Heart left ventricle (tissue), 16 donors: ENCODE data around the gene MIS12. TPM values are rescaled to one million over a fixed set of nuclear protein-coding genes. Genes with fewer than 3 reads are reported as not detected.

Source experiments
- ATAC-seq, 4 donors: fragments of 200-7000 bp; cut with Tn5 transposase; one replicate each; pipeline ENCODE4 v1.9.1; 2020 to 2022; ENCODE audit warnings: moderate library complexity in 4 of 4, mild to moderate bottlenecking in 3 of 4, moderate number of reproducible peaks in 1 of 4
- DNase-seq, 5 donors: peaks; one replicate each; pipeline ENCODE4 v3.0.0-alpha.2; 2020
- H3K27ac ChIP-seq, 12 donors: fragments of 200-600 bp; sonication (generic) in 4 of 12; one replicate each; pipeline versions ENCODE4 v1.5.0 to v1.8.0; 2016 to 2022; ENCODE audit warnings: mild to moderate bottlenecking in 2 of 12
- H3K27me3 ChIP-seq, 9 donors: fragments of 200-600 bp; sonication (generic) in 2 of 9; one replicate each; pipeline versions ENCODE4 v1.5.1 to v1.8.0; 2016 to 2022; ENCODE audit warnings: mild to moderate bottlenecking in 3 of 9
- H3K36me3 ChIP-seq, 9 donors: fragments of 200-600 bp; sonication (generic) in 2 of 9; one replicate each; pipeline versions ENCODE4 v1.5.0 to v1.8.0; 2018 to 2022; ENCODE audit warnings: mild to moderate bottlenecking in 2 of 9
- H3K4me1 ChIP-seq, 12 donors: fragments of 200-600 bp; sonication (generic) in 4 of 12; one replicate each; pipeline versions ENCODE4 v1.5.0 to v1.8.0; 2016 to 2022; ENCODE audit warnings: mild to moderate bottlenecking in 3 of 12
- H3K4me3 ChIP-seq, 12 donors: fragments of 200-600 bp; sonication (generic) in 4 of 12; one replicate each; pipeline versions ENCODE4 v1.5.0 to v1.8.0; 2017 to 2022; ENCODE audit warnings: mild to moderate bottlenecking in 9 of 12, moderate library complexity in 4 of 12
- H3K9me3 ChIP-seq, 12 donors: fragments of 200-600 bp; sonication (generic) in 4 of 12; one replicate each; pipeline versions ENCODE4 v1.5.0 to v1.8.0; 2016 to 2022; ENCODE audit warnings: mild to moderate bottlenecking in 1 of 12
- POLR2A ChIP-seq, 2 donors: fragments of 450-650 bp; IDR thresholded peaks; one replicate each; pipeline ENCODE4 v1.6.1; 2017; ENCODE audit warnings: antibody characterized with exemption in 2 of 2, mild to moderate bottlenecking in 2 of 2, moderate library complexity in 2 of 2
- WGBS, 4 donors: extraction: QIAGEN DNeasy Blood & Tissue Kit in 2 of 4; methylation state at CpG; one replicate each; pipeline versions ENCODE4 v1.1.5 to v1.1.7; 2013 to 2018; 5-methylcytosine and 5-hydroxymethylcytosine counted together
- intact Hi-C, 10 donors: fragments of 100-400 bp; cut with DNase I; formaldehyde crosslinking; loops; one replicate each; pipeline versions ENCODE4 v1.11.1 to v1.14.2; 2022
- polyA plus RNA-seq, 2 donors: library from polyadenylated mRNA; stranded (reverse); fragments of 200-250 nt; gene quantifications; one replicate each; pipeline ENCODE4 v1.2.3, GENCODE V29; 2013
- total RNA-seq, 9 donors: library from RNA; depleted of rRNA in 2 of 9; stranded (reverse); fragments of >200 nt in 2 of 9; fragmentation: NEBNext Ultra II Directional in 3 of 9; extraction: Animal tissue kit (Norgen Biotek cat#: 25700) in 3 of 9; gene quantifications; one replicate each; pipeline versions ENCODE4 v1.1.0 to v1.2.4, GENCODE V29; 2016 to 2023
- TF ChIP-seq, protein P1 (sequence below), 12 donors: fragments of 200-600 bp; sonication (generic) in 4 of 12; IDR thresholded peaks; one replicate each; pipeline versions ENCODE4 v1.5.0 to v1.8.0; 2018 to 2022; ENCODE audit warnings: antibody characterized with exemption in 12 of 12, mild to moderate bottlenecking in 5 of 12
- donor health status: ischemic (EF 13 %, LVEDD 7.1; RV severe dilation, severe dysfunction).
- donor health status: healthy with polysubstance abuse.
- donor health status: DM: no; HTN: yes; CAD: no.
- donor health status: DM: no; HTN: no; CAD: no.
- donor health status: ischemic (EF 25% LVEDD 6.9; RV normal size, moderate dysfunction).
- donor health status: ischemic (EF 25% LVEDD 5.7; RV mildly dilated, moderate dysfunction).
- donor health status: healthy.
- donor health status: DM: yes; HTN: yes; CAD: no.
- donor health status: ischemic (EF 35%, LVEDD 5.7; RV mildly dilated, moderate dysfunction).
- donor health status: nonischemic (EF 11% LVEDD 7.7; RV severe dilation, severe dysfunction).
- donor health status: DM: yes; HTN: yes; CAD: no.
- donor health status: PGD.
- donor health status: ischemic (EF 29% LVEDD 5.4; RV normal size, mild dysfunction).
- donor health status: nonischemic (EF 23%, LVEDD 6.1; RV moderate dilation, normal function).

MIS12 gene
- total and polyA plus RNA-seq, 11 donors = 5.2 to 14.2 (median 11.0) TPM

DNA sequence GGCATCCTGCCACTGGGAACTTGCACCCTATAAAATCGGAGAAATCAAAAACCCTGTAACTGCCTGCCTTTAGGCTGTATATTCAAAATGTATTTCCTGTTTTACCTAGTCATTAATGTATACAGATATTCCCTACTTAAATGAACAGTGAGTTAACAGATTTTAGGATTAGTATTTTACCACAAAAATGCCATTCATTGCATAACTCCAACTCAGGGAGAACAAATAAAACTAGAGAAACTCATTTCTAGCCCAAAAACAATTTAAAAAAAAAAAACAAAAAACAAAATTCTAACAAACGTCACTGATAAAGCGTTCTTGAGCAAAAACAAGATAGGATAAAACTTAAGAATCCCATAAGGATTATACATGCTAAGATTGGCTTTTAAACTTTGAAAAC lies 13.9 kb upstream of the MIS12 start:
- peaks cover 0 to under 1% (median 0%) of the 10 kb centered on the region in 12 donors for H3K9me3 ChIP-seq
- no peak overlapping the region for H3K4me3 ChIP-seq
- intact Hi-C loops = no loop called here
- TF ChIP-seq, protein P1, sequence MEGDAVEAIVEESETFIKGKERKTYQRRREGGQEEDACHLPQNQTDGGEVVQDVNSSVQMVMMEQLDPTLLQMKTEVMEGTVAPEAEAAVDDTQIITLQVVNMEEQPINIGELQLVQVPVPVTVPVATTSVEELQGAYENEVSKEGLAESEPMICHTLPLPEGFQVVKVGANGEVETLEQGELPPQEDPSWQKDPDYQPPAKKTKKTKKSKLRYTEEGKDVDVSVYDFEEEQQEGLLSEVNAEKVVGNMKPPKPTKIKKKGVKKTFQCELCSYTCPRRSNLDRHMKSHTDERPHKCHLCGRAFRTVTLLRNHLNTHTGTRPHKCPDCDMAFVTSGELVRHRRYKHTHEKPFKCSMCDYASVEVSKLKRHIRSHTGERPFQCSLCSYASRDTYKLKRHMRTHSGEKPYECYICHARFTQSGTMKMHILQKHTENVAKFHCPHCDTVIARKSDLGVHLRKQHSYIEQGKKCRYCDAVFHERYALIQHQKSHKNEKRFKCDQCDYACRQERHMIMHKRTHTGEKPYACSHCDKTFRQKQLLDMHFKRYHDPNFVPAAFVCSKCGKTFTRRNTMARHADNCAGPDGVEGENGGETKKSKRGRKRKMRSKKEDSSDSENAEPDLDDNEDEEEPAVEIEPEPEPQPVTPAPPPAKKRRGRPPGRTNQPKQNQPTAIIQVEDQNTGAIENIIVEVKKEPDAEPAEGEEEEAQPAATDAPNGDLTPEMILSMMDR (IDR thresholded peaks at IDR 0.05) = no peak
- TF ChIP-seq POLR2A (IDR thresholded peaks at IDR 0.05) = no peak
- H3K4me1 ChIP-seq = peaks cover 0 to 15% (median 5%) of the 10 kb centered on the region in 12 donors
- 82 to 91% (median 87%) methylated on average over 3 of the region's 3 CpGs for WGBS, 4 donors
- ATAC-seq = no peak
- H3K27ac ChIP-seq = no peak overlapping the region
- H3K27me3 ChIP-seq = no peaks in the 10 kb centered on the region
- DNase-seq = no peak
- peaks cover 0 to 70% (median 59%) of the 10 kb centered on the region in 9 donors for H3K36me3 ChIP-seq

DNA sequence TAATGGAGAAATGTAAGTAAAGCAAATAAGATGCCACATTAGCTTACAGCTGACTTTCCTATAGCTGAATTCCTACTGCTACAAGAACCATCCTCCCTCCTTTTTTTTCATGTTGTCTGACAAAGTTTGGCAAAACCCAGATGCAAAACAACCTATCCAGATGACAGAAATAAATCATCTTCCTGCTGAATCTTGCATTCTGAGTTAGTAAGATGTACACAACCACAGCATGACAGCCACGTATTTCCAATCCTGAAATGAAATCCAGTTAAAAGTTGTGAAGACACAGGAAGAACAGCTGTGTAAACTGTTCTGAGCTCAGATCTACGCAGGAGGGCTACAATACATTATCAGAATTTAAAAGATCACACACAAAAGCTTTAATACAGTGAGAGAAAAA lies 12.5 kb upstream of the MIS12 start:
- DNase-seq (no peak), ATAC-seq (no peak)
- peaks cover 0 to 7% (median 0%) of the 10 kb centered on the region in 12 donors for H3K4me1 ChIP-seq
- intact Hi-C loops = no loop called here
- peaks cover 5 to 84% (median 72%) of the 10 kb centered on the region in 9 donors for H3K36me3 ChIP-seq
- TF ChIP-seq, protein P1 (IDR thresholded peaks at IDR 0.05) = no peak
- TF ChIP-seq POLR2A (IDR thresholded peaks at IDR 0.05) = no peak
- peaks cover 0 to 3% (median 0%) of the 10 kb centered on the region in 12 donors for H3K9me3 ChIP-seq
- H3K27me3 ChIP-seq = no peaks in the 10 kb centered on the region
- H3K27ac ChIP-seq = no peak overlapping the region
- no peak overlapping the region for H3K4me3 ChIP-seq
- WGBS, 4 donors = 93 to 98% (median 96%) methylated on average over 2 of the region's 2 CpGs

GRCh38 chr17:5478992-5479391 lies 7.4 kb upstream of the MIS12 start:
- WGBS, 4 donors = 90 to 93% (median 92%) methylated on average over 4 of the region's 4 CpGs
- H3K36me3 ChIP-seq = peaks cover 5 to 100% (median 98%) of the 10 kb centered on the region in 9 donors
- DNase-seq (no peak), ATAC-seq (no peak)
- H3K4me3 ChIP-seq = no peak overlapping the region
- H3K4me1 ChIP-seq = peaks cover 0 to 3% (median 0%) of the 10 kb centered on the region in 12 donors
- no peaks in the 10 kb centered on the region for H3K27me3 ChIP-seq
- TF ChIP-seq POLR2A (IDR thresholded peaks at IDR 0.05) = no peak
- peaks cover 0 to 3% (median 0%) of the 10 kb centered on the region in 12 donors for H3K9me3 ChIP-seq
- intact Hi-C loops = no loop called here
- no peak overlapping the region for H3K27ac ChIP-seq

DNA sequence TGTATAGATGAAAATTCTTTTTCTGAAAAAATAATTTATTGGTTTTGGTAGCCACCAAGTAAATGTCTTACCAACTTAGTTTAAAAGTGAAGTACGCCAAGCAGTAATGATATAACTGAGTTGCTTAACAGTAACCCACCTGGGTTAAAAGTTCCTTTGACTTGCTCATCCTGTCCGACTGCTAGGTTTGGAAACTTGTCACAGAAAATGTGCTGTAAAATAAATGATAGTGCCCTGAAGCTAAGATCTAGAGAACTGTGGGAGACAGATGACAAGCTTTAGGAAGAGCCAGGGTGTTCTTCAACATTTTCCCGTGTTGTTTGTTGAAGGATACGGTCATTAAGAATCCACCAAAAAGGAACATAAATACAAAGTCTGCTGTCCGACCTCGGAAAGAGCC lies 5.4 kb upstream of the MIS12 start:
- ATAC-seq (no peak), DNase-seq (no peak)
- Histone ChIP-seq H3K4me3 (no peak overlapping the region), H3K4me1 (peaks cover 0 to 20% (median 9%) of the 10 kb centered on the region in 12 donors), H3K9me3 (peaks cover 0 to 3% (median 0%) of the 10 kb centered on the region in 12 donors), H3K27me3 (no peaks in the 10 kb centered on the region), H3K36me3 (peaks cover 5 to 90% (median 87%) of the 10 kb centered on the region in 9 donors), H3K27ac (no peak overlapping the region)
- intact Hi-C loops = no loop called here
- TF ChIP-seq, protein P1 (IDR thresholded peaks at IDR 0.05) = no peak
- no peak for TF ChIP-seq POLR2A (IDR thresholded peaks at IDR 0.05)
- 80 to 91% (median 86%) methylated on average over 6 of the region's 6 CpGs for WGBS, 4 donors

DNA sequence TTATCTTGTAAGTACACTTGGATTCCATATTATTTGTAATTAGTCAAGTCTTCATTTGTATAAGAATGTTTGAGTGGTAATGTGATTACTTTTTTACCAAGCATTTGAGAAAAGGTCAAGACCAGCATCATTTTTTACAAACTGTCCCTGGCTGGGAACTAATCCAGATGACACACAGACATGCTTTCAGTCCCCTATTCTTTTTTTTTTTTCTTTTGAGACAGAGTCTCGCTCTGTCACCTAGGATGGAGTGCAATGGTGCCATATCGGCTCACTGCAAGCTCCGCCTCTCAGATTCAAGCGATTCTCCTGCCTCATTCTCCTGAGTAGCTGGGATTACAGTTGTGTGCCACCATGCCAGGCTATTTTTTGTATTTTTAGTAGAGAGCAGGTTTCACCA lies 4.9 kb upstream of the MIS12 start:
- intact Hi-C loops = no loop called here
- ATAC-seq (no peak), DNase-seq (no peak)
- no peak overlapping the region for H3K27ac ChIP-seq
- H3K4me3 ChIP-seq = no peak overlapping the region
- TF ChIP-seq POLR2A (IDR thresholded peaks at IDR 0.05) = no peak
- TF ChIP-seq, protein P1 (IDR thresholded peaks at IDR 0.05) = no peak
- H3K36me3 ChIP-seq = peaks cover 5 to 85% (median 82%) of the 10 kb centered on the region in 9 donors
- peaks cover 0 to 20% (median 9%) of the 10 kb centered on the region in 12 donors for H3K4me1 ChIP-seq
- peaks cover 0 to 3% (median 0%) of the 10 kb centered on the region in 12 donors for H3K9me3 ChIP-seq
- WGBS, 4 donors = 95 to 99% (median 97%) methylated on average over 4 of the region's 4 CpGs
- no peaks in the 10 kb centered on the region for H3K27me3 ChIP-seq
